KMS-11 (cell line): ENCODE results near the gene FANK1.

Experiments used
- H2AFZ ChIP-seq: fragments of 200-600 bp; sonication (generic); 2 replicates; pipeline ENCODE4 v1.6.1; 2016; ENCODE audit warnings: antibody characterized with exemption, mixed run types, low read depth
- H3K27ac ChIP-seq: fragments of 200-600 bp; sonication (generic); 2 replicates; pipeline ENCODE4 v1.6.1; 2016; ENCODE audit warnings: mild to moderate bottlenecking, mixed run types
- H3K27me3 ChIP-seq: fragments of 200-600 bp; sonication (generic); 2 replicates; pipeline ENCODE4 v1.6.1; 2017; ENCODE audit warnings: mild to moderate bottlenecking, low read depth, mixed run types, moderate library complexity; ENCODE audit not compliant: insufficient read depth
- H3K36me3 ChIP-seq: fragments of 200-600 bp; sonication (generic); 2 replicates; pipeline ENCODE4 v1.6.1; 2017; ENCODE audit warnings: mild to moderate bottlenecking, mixed run types; ENCODE audit not compliant: insufficient read depth
- H3K4me1 ChIP-seq: fragments of 200-600 bp; sonication (generic); 2 replicates; pipeline ENCODE4 v1.6.1; 2016; ENCODE audit warnings: mild to moderate bottlenecking, low read depth, mixed run types; ENCODE audit not compliant: poor library complexity, severe bottlenecking
- H3K4me2 ChIP-seq: fragments of 200-600 bp; sonication (generic); 2 replicates; pipeline ENCODE4 v1.7.0; 2016; ENCODE audit warnings: mild to moderate bottlenecking, mixed run types
- H3K4me3 ChIP-seq: fragments of 200-600 bp; sonication (generic); IDR thresholded peaks from 2 replicates; pipeline ENCODE4 v1.6.1; 2017; ENCODE audit warnings: low read depth, low read length, mixed read lengths; ENCODE audit not compliant: insufficient read depth
- H3K79me2 ChIP-seq: fragments of 200-600 bp; sonication (generic); 2 replicates; pipeline ENCODE4 v1.6.1; 2016; ENCODE audit warnings: low read depth, mixed run types; ENCODE audit not compliant: insufficient read depth
- H3K9ac ChIP-seq: fragments of 200-600 bp; sonication (generic); 2 replicates; pipeline ENCODE4 v1.6.1; 2016; ENCODE audit warnings: mild to moderate bottlenecking, mixed run types
- H4K20me1 ChIP-seq: fragments of 200-600 bp; sonication (generic); 2 replicates; pipeline ENCODE4 v1.6.1; 2016; ENCODE audit warnings: mild to moderate bottlenecking, mixed run types; ENCODE audit not compliant: insufficient read depth
- CTCF ChIP-seq: fragments of 200-600 bp; sonication (generic); conservative IDR thresholded peaks from 2 replicates; pipeline ENCODE4 v1.6.1; 2017; ENCODE audit warnings: low read depth, mild to moderate bottlenecking, antibody characterized with exemption, low read length, moderate library complexity, mixed read lengths

FANK1 gene

GRCh38 chr10:125859128-125859817, 37.1 kb upstream of the FANK1 start:
- no peak overlapping the region for H2AFZ ChIP-seq
- no peak overlapping the region for H3K4me3 ChIP-seq
- no peak for TF ChIP-seq CTCF
- no peak overlapping the region for H3K4me2 ChIP-seq
- no peaks in the 10 kb centered on the region for H3K36me3 ChIP-seq
- H3K27ac ChIP-seq, result no peak overlapping the region
- H3K27me3 ChIP-seq, result no peaks in the 10 kb centered on the region
- H4K20me1 ChIP-seq, result no peaks in the 10 kb centered on the region
- H3K79me2 ChIP-seq, result no peaks in the 10 kb centered on the region
- no peak overlapping the region for H3K9ac ChIP-seq
- H3K4me1 ChIP-seq, result no peaks in the 10 kb centered on the region

- no peak overlapping the region for H3K4me2 ChIP-seq
- TF ChIP-seq CTCF, result no peak
- H3K4me3 ChIP-seq, result no peak overlapping the region
- H3K27ac ChIP-seq, result no peak overlapping the region
- H3K4me1 ChIP-seq, result no peaks in the 10 kb centered on the region
- H3K9ac ChIP-seq, result no peak overlapping the region
- H3K79me2 ChIP-seq, result no peaks in the 10 kb centered on the region
- no peaks in the 10 kb centered on the region for H3K36me3 ChIP-seq
- no peaks in the 10 kb centered on the region for H3K27me3 ChIP-seq
- no peak overlapping the region for H2AFZ ChIP-seq
- no peaks in the 10 kb centered on the region for H4K20me1 ChIP-seq
Measured at GRCh38 chr10:125865120-125865519, 31.2 kb upstream of the FANK1 start.

- Histone ChIP-seq H2AFZ (no peak overlapping the region), H3K4me2 (no peak overlapping the region), H3K4me1 (no peaks in the 10 kb centered on the region), H3K36me3 (no peaks in the 10 kb centered on the region), H3K27me3 (no peaks in the 10 kb centered on the region), H4K20me1 (no peaks in the 10 kb centered on the region), H3K9ac (no peak overlapping the region), H3K27ac (no peak overlapping the region), H3K4me3 (no peak overlapping the region), H3K79me2 (no peaks in the 10 kb centered on the region)
- TF ChIP-seq CTCF, result no peak
Measured at GRCh38 chr10:125866421-125867029, 29.8 kb upstream of the FANK1 start.

- H3K4me1 ChIP-seq, result no peaks in the 10 kb centered on the region
- no peaks in the 10 kb centered on the region for H3K27me3 ChIP-seq
- peak; percentile 83 for TF ChIP-seq CTCF
- H3K4me2 ChIP-seq, result no peak overlapping the region
- no peak overlapping the region for H3K4me3 ChIP-seq
- H3K9ac ChIP-seq, result no peak overlapping the region
- H3K27ac ChIP-seq, result no peak overlapping the region
- H3K36me3 ChIP-seq, result no peaks in the 10 kb centered on the region
- no peaks in the 10 kb centered on the region for H3K79me2 ChIP-seq
- no peaks in the 10 kb centered on the region for H4K20me1 ChIP-seq
- no peak overlapping the region for H2AFZ ChIP-seq
Measured at GRCh38 chr10:125868372-125868975, 27.9 kb upstream of the FANK1 start.
